IPS-15b (cell line): ENCODE measurements around the gene FUT6.
"Not testable (repeated sequence)": the region's sequence is repeated elsewhere in the genome, so short reads cannot be mapped to it uniquely, and the experiment has no call there.

Experiments
- H3K27me3 ChIP-seq: one replicate; pipeline ENCODE4 v1.6.1; 2013; ENCODE audit warnings: low read length; ENCODE audit not compliant: control insufficient read depth, insufficient read depth
- H3K36me3 ChIP-seq: one replicate; pipeline ENCODE4 v1.6.1; 2013; ENCODE audit warnings: low read length; ENCODE audit not compliant: control insufficient read depth, insufficient read depth
- H3K4me1 ChIP-seq: one replicate; pipeline ENCODE4 v1.6.1; 2013; ENCODE audit warnings: mild to moderate bottlenecking, low read length; ENCODE audit not compliant: control insufficient read depth, insufficient read depth
- H3K4me3 ChIP-seq: one replicate; pipeline ENCODE4 v1.5.1; 2013; ENCODE audit warnings: low read depth, low read length
- H3K9ac ChIP-seq: one replicate; pipeline ENCODE4 v1.6.1; 2013; ENCODE audit warnings: low read depth, mild to moderate bottlenecking, low read length
- H3K9me3 ChIP-seq: one replicate; pipeline ENCODE4 v1.6.1; 2013; ENCODE audit warnings: mild to moderate bottlenecking, low read length; ENCODE audit not compliant: control insufficient read depth, insufficient read depth

Gene FUT6

GRCh38 chr19:5851302-5851701, 11.8 kb upstream of the FUT6 start, which contains the start of gene FUT3:
TSS of gene FUT3 (minus strand) at chr19:5851449.
- H3K9ac ChIP-seq = no peak within 1 kb of the TSS
- H3K4me3 ChIP-seq = no peak within 1 kb of the TSS
- H3K36me3 ChIP-seq = no peaks in the 10 kb centered on the region
- no peaks in the 10 kb centered on the region for H3K9me3 ChIP-seq
- no peaks in the 10 kb centered on the region for H3K4me1 ChIP-seq
- H3K27me3 ChIP-seq = no peaks in the 10 kb centered on the region

GRCh38 chr19:5850743-5851293, 11.3 kb upstream of the FUT6 start:
- H3K9me3 ChIP-seq = no peaks in the 10 kb centered on the region
- no peaks in the 10 kb centered on the region for H3K36me3 ChIP-seq
- H3K4me3 ChIP-seq = no peak overlapping the region
- H3K27me3 ChIP-seq = no peaks in the 10 kb centered on the region
- H3K9ac ChIP-seq = no peak overlapping the region
- H3K4me1 ChIP-seq = no peaks in the 10 kb centered on the region

- H3K27me3 ChIP-seq = no peaks in the 10 kb centered on the region
- H3K9me3 ChIP-seq = no peaks in the 10 kb centered on the region
- no peaks in the 10 kb centered on the region for H3K36me3 ChIP-seq
- H3K4me1 ChIP-seq = no peaks in the 10 kb centered on the region
- H3K4me3 ChIP-seq = no peak overlapping the region
- no peak overlapping the region for H3K9ac ChIP-seq
Measured at GRCh38 chr19:5850189-5850588, 10.7 kb upstream of the FUT6 start.

GRCh38 chr19:5848621-5849020, 9.1 kb upstream of the FUT6 start:
- H3K9ac ChIP-seq, H3K4me3 ChIP-seq, H3K9me3 ChIP-seq, H3K36me3 ChIP-seq, H3K27me3 ChIP-seq, H3K4me1 ChIP-seq: not testable (repeated sequence)

- H3K9ac ChIP-seq, H3K4me3 ChIP-seq, H3K36me3 ChIP-seq, H3K9me3 ChIP-seq, H3K27me3 ChIP-seq, H3K4me1 ChIP-seq: not testable (repeated sequence)
Measured at GRCh38 chr19:5847846-5848245, 8.3 kb upstream of the FUT6 start.

- Histone ChIP-seq H3K9ac (no peak overlapping the region), H3K9me3 (no peaks in the 10 kb centered on the region), H3K4me1 (no peaks in the 10 kb centered on the region), H3K36me3 (no peaks in the 10 kb centered on the region), H3K27me3 (no peaks in the 10 kb centered on the region), H3K4me3 (no peak overlapping the region)
Measured at GRCh38 chr19:5844456-5845433, 5.2 kb upstream of the FUT6 start.

GRCh38 chr19:5843295-5843927, 3.9 kb upstream of the FUT6 start:
- no peak overlapping the region for H3K9ac ChIP-seq
- H3K4me3 ChIP-seq = no peak overlapping the region
- no peaks in the 10 kb centered on the region for H3K36me3 ChIP-seq
- no peaks in the 10 kb centered on the region for H3K4me1 ChIP-seq
- no peaks in the 10 kb centered on the region for H3K27me3 ChIP-seq
- H3K9me3 ChIP-seq = no peaks in the 10 kb centered on the region

- not testable (repeated sequence) for H3K9ac ChIP-seq, H3K4me3 ChIP-seq, H3K27me3 ChIP-seq, H3K36me3 ChIP-seq, H3K9me3 ChIP-seq, H3K4me1 ChIP-seq
Measured at GRCh38 chr19:5841735-5842111, 2.2 kb upstream of the FUT6 start.

- H3K36me3 ChIP-seq = no peaks in the 10 kb centered on the region
- no peaks in the 10 kb centered on the region for H3K9me3 ChIP-seq
- H3K9ac ChIP-seq = no peak overlapping the region
- H3K27me3 ChIP-seq = no peaks in the 10 kb centered on the region
- H3K4me1 ChIP-seq = no peaks in the 10 kb centered on the region
- H3K4me3 ChIP-seq = no peak overlapping the region
Measured at GRCh38 chr19:5838353-5839064, 993 bp downstream of the FUT6 start.

GRCh38 chr19:5837761-5838352, 1.6 kb downstream of the FUT6 start:
- H3K36me3 ChIP-seq = no peaks in the 10 kb centered on the region
- no peaks in the 10 kb centered on the region for H3K27me3 ChIP-seq
- H3K9ac ChIP-seq = no peak overlapping the region

GRCh38 chr19:5832527-5833216, 6.8 kb downstream of the FUT6 start:
- no peaks in the 10 kb centered on the region for H3K4me1 ChIP-seq
- H3K4me3 ChIP-seq = no peak overlapping the region
- H3K27me3 ChIP-seq = no peaks in the 10 kb centered on the region
- H3K9ac ChIP-seq = no peak overlapping the region
- no peaks in the 10 kb centered on the region for H3K36me3 ChIP-seq
- no peaks in the 10 kb centered on the region for H3K9me3 ChIP-seq

More at GRCh38 chr19:5837761-5838352, 1.6 kb downstream of the FUT6 start:
- H3K4me3 ChIP-seq = no peak overlapping the region
- H3K4me1 ChIP-seq = no peaks in the 10 kb centered on the region
- H3K9me3 ChIP-seq = no peaks in the 10 kb centered on the region
